Heart right ventricle (tissue), 16 donors: ENCODE data around the gene GNG11. TPM values are rescaled to one million over a fixed set of nuclear protein-coding genes. Genes with fewer than 3 reads are reported as not detected.

Experiments used
- ATAC-seq, 8 donors: fragments of 200-7000 bp; cut with Tn5 transposase; one replicate each; pipeline ENCODE4 v1.9.1; 2020; ENCODE audit warnings: mild to moderate bottlenecking in 8 of 8, moderate library complexity in 8 of 8, moderate number of reproducible peaks in 1 of 8
- DNase-seq, 2 donors: peaks; one replicate each; pipeline ENCODE4 v3.0.0-alpha.2; 2020
- H3K27ac ChIP-seq, 10 donors: fragments of 200-600 bp; sonication (generic) in 2 of 10; one replicate each; pipeline versions ENCODE4 v1.5.0 to v1.8.0; 2020 to 2022; ENCODE audit warnings: mild to moderate bottlenecking in 3 of 10
- H3K27me3 ChIP-seq, 7 donors: fragments of 200-600 bp; one replicate each; pipeline ENCODE4 v1.8.0; 2021 to 2022; ENCODE audit warnings: mild to moderate bottlenecking in 2 of 7
- H3K36me3 ChIP-seq, 9 donors: fragments of 200-600 bp; sonication (generic) in 1 of 9; one replicate each; pipeline versions ENCODE4 v1.5.0 to v1.8.0; 2020 to 2022; ENCODE audit warnings: mild to moderate bottlenecking in 2 of 9
- H3K4me1 ChIP-seq, 9 donors: fragments of 200-600 bp; sonication (generic) in 1 of 9; one replicate each; pipeline versions ENCODE4 v1.5.0 to v1.8.0; 2020 to 2022; ENCODE audit warnings: mild to moderate bottlenecking in 4 of 9
- H3K4me3 ChIP-seq, 10 donors: fragments of 200-600 bp; sonication (generic) in 2 of 10; one replicate each; pipeline versions ENCODE4 v1.5.0 to v1.8.0; 2020 to 2022; ENCODE audit warnings: mild to moderate bottlenecking in 7 of 10, moderate library complexity in 2 of 10
- H3K9me3 ChIP-seq, 11 donors: fragments of 200-600 bp in 10 of 11; sonication (generic) in 2 of 11; one replicate each; pipeline versions ENCODE4 v1.5.0 to v1.8.0; 2013 to 2022; ENCODE audit warnings: mild to moderate bottlenecking in 2 of 11, control low read depth in 1 of 11, moderate library complexity in 1 of 11
- WGBS, 2 donors: extraction: QIAGEN DNeasy Blood & Tissue Kit; methylation state at CpG; one replicate each; pipeline ENCODE4 v1.1.7; 2013; ENCODE audit warnings: inconsistent platforms in 1 of 2; 5-methylcytosine and 5-hydroxymethylcytosine counted together
- intact Hi-C, 10 donors: fragments of 100-400 bp; cut with DNase I; formaldehyde crosslinking; loops; one replicate each; pipeline versions ENCODE4 v1.11.1 to v1.14.2; 2022
- polyA plus RNA-seq, 2 donors: library from polyadenylated mRNA; stranded (reverse); fragments of 200-250 nt; gene quantifications; one replicate each; pipeline ENCODE4 v1.2.3, GENCODE V29; 2013
- total RNA-seq, 10 donors: library from RNA; stranded (reverse); fragmentation: NEBNext Ultra II Directional in 3 of 10; extraction: Animal tissue kit (Norgen Biotek cat#: 25700) in 3 of 10; gene quantifications; one replicate each; pipeline versions ENCODE4 v1.2.1 to v1.2.4, GENCODE V29; 2021 to 2023
- TF ChIP-seq, protein P1 (sequence below), 9 donors: fragments of 200-600 bp; sonication (generic) in 2 of 9; IDR thresholded peaks; one replicate each; pipeline versions ENCODE4 v1.5.0 to v1.8.0; 2021 to 2022; ENCODE audit warnings: antibody characterized with exemption in 9 of 9, mild to moderate bottlenecking in 5 of 9, moderate library complexity in 1 of 9
- donor health status: Arrhythmogenic right ventricular cardiomyopathy.
- donor health status: ischemic (EF 13 %, LVEDD 7.1; RV severe dilation, severe dysfunction).
- donor health status: healthy with polysubstance abuse.
- donor health status: DM: no; HTN: yes; CAD: no.
- donor health status: DM: no; HTN: no; CAD: no.
- donor health status: ischemic (EF 25% LVEDD 6.9; RV normal size, moderate dysfunction).
- donor health status: ischemic (EF 25% LVEDD 5.7; RV mildly dilated, moderate dysfunction).
- donor health status: healthy.
- donor health status: DM: yes; HTN: yes; CAD: no.
- donor health status: Ischemic cardiomyopathy.
- donor health status: ischemic (EF 35%, LVEDD 5.7; RV mildly dilated, moderate dysfunction).
- donor health status: nonischemic (EF 11% LVEDD 7.7; RV severe dilation, severe dysfunction).
- donor health status: DM: yes; HTN: yes; CAD: no.
- donor health status: PGD.
- donor health status: ischemic (EF 29% LVEDD 5.4; RV normal size, mild dysfunction).
- donor health status: nonischemic (EF 23%, LVEDD 6.1; RV moderate dilation, normal function).

GNG11 gene
- total and polyA plus RNA-seq, 12 donors: 10.6 to 52.7 (median 16.4) TPM

- WGBS, 2 donors: 97% methylated on average over 1 of the region's 1 CpG
- Histone ChIP-seq H3K4me1 (no peaks in the 10 kb centered on the region), H3K4me3 (no peak overlapping the region), H3K27me3 (no peaks in the 10 kb centered on the region), H3K27ac (no peak overlapping the region), H3K9me3 (no peaks in the 10 kb centered on the region), H3K36me3 (no peaks in the 10 kb centered on the region)
- TF ChIP-seq, protein P1, sequence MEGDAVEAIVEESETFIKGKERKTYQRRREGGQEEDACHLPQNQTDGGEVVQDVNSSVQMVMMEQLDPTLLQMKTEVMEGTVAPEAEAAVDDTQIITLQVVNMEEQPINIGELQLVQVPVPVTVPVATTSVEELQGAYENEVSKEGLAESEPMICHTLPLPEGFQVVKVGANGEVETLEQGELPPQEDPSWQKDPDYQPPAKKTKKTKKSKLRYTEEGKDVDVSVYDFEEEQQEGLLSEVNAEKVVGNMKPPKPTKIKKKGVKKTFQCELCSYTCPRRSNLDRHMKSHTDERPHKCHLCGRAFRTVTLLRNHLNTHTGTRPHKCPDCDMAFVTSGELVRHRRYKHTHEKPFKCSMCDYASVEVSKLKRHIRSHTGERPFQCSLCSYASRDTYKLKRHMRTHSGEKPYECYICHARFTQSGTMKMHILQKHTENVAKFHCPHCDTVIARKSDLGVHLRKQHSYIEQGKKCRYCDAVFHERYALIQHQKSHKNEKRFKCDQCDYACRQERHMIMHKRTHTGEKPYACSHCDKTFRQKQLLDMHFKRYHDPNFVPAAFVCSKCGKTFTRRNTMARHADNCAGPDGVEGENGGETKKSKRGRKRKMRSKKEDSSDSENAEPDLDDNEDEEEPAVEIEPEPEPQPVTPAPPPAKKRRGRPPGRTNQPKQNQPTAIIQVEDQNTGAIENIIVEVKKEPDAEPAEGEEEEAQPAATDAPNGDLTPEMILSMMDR (IDR thresholded peaks at IDR 0.05): no peak
- intact Hi-C loops: no loop called here
- ATAC-seq: no peak
- DNase-seq: no peak
Observed at GRCh38 chr7:93937818-93938217, 16.3 kb downstream of the GNG11 start.

DNA sequence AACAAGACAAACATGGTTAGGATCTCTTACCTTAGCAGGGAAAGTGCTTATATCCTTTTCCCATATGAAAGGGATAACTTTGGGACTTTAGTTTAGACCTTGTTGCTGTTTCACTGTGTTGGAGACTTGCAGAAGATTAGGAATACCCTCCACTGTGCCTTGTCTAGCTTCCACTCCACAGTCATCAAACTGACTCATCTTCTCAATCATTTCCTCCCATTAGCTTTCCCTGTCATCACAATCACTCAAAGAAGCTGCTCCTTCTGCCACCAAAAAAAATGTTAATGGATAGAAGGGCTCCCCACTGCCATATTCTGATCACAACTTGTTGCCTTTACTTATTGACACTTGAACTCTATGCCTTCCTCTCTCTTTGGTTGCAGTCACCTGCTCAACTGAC is 16.8 kb downstream of the GNG11 start:
- intact Hi-C loops: no loop called here
- ATAC-seq (no peak), DNase-seq (no peak)
- peaks cover 0 to 2% (median 0%) of the 10 kb centered on the region in 9 donors for H3K4me1 ChIP-seq
- H3K9me3 ChIP-seq: no peaks in the 10 kb centered on the region
- TF ChIP-seq, protein P1 (IDR thresholded peaks at IDR 0.05): no peak
- H3K27ac ChIP-seq: no peak overlapping the region
- no peak overlapping the region for H3K4me3 ChIP-seq
- no peaks in the 10 kb centered on the region for H3K27me3 ChIP-seq
- H3K36me3 ChIP-seq: no peaks in the 10 kb centered on the region

DNA sequence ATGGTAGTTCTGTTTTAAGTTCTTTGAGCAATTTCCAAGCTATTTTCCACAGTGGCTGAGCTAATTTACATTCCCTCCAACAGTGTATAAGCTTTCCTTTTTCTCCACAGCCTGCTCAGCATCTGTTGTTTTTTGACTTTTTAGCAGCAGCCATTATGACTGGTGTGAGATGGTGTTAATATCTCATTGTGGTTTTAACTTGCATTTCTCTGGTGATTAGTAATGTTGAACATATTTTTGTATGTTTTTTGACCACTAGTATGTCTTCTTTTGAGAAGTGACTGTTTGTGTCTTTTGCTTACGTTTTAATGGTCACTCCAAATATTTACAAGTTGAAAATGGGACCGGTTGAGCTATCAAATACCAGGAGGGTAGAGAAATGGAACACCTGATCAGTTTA is 20.4 kb downstream of the GNG11 start:
- H3K27ac ChIP-seq: no peak overlapping the region
- peaks cover 0 to 35% (median 23%) of the 10 kb centered on the region in 9 donors for H3K4me1 ChIP-seq
- H3K36me3 ChIP-seq: no peaks in the 10 kb centered on the region
- DNase-seq (no peak), ATAC-seq (no peak)
- WGBS, 2 donors: 97% methylated on average over 2 of the region's 2 CpGs
- intact Hi-C loops: no loop called here
- no peaks in the 10 kb centered on the region for H3K9me3 ChIP-seq
- TF ChIP-seq, protein P1 (IDR thresholded peaks at IDR 0.05): no peak
- no peaks in the 10 kb centered on the region for H3K27me3 ChIP-seq
- no peak overlapping the region for H3K4me3 ChIP-seq

GRCh38 chr7:93943816-93944540 is 22.4 kb downstream of the GNG11 start:
- Histone ChIP-seq H3K9me3 (no peaks in the 10 kb centered on the region), H3K4me1 (peaks cover 0 to 39% (median 23%) of the 10 kb centered on the region in 9 donors), H3K36me3 (no peaks in the 10 kb centered on the region), H3K27ac (peak overlapping the region in 9 of 10 donors; percentile 18 to 83 (median 47)), H3K4me3 (no peak overlapping the region), H3K27me3 (no peaks in the 10 kb centered on the region)
- 49 to 57% methylated on average over 4 of the region's 4 CpGs for whole genome bisulfite sequencing, 2 donors
- ATAC-seq (no peak), DNase-seq (no peak)
- intact Hi-C loops: no loop called here
- TF ChIP-seq, protein P1 (IDR thresholded peaks at IDR 0.05): no peak
